Measurements from ENCODE around the gene COL23A1. TPM values are rescaled to one million over a fixed set of nuclear protein-coding genes. Genes with fewer than 3 reads are reported as not detected.
A peak's percentile ranks its signal among the peaks of the same experiment; 100 is the strongest.

Gene COL23A1
- total and polyA plus RNA-seq, 2 of the 8 experiments (the other 6 are each of a cell fraction or from before 2014, with no cell fraction given), result 3.1 to 4.7 TPM

DNA sequence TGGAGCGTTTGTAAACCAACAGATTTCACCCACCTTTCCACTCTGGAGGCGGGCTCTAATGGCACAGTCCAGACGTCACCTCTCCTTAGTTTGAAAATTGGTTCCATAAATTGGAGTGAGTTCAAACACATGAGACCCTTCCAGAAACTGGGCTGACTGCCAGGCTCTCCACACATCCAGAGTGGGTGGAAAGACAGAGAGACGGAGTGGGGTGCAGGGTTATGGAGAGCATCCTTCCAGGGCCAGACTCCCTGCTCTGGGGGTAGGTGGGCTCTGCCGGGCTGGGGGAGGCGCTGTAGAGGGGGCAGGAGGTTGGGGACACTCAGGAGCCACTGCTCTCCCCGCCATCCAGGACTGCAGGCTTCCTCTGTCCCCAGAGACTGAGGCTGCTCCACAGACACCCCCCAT is 252.9 kb downstream of the COL23A1 start:
- Histone ChIP-seq H2BK20ac (ENCODE audit: low read length) (no peak overlapping the region), H2AFZ (ENCODE audit: low read length) (no peak overlapping the region), H3K9me3 (ENCODE audit: insufficient read depth in 2 of 2, low read depth in 1 of 2, low read length in 1 of 2) (no peaks in the 10 kb centered on the region), H2BK15ac (ENCODE audit: low read length) (no peak overlapping the region), H3K4me2 (ENCODE audit: insufficient read depth in 1 of 2, low read depth in 2 of 2, low read length in 2 of 2) (no peak overlapping the region), H3K14ac (ENCODE audit: insufficient read length) (no peak overlapping the region), H3K4me1 (replicated peaks in 1 of 4; ENCODE audit: control insufficient read depth in 3 of 4, insufficient read depth in 4 of 4, low read length in 3 of 4) (peaks cover 0 to 5% (median 0%) of the 10 kb centered on the region in 4 experiments; a peak in 1 of 7 replicates), H3K56ac (replicated peaks; ENCODE audit: insufficient read length, low read depth, low read length) (no peak overlapping the region), H3K27me3 (replicated peaks in 1 of 4; ENCODE audit: control insufficient read depth in 3 of 4, extremely low read depth in 1 of 4, insufficient read depth in 3 of 4, low read length in 3 of 4) (no peaks in the 10 kb centered on the region), H3K36me3 (ENCODE audit: control insufficient read depth in 2 of 4, insufficient read depth in 4 of 4, low read length in 3 of 4) (no peaks in the 10 kb centered on the region), H3K23me2 (ENCODE audit: low read depth, low read length) (0 out of 2 replicates have a peak, but pooled peaks cover 1% of the 10 kb centered on the region), H3K79me1 (ENCODE audit: low read depth, low read length) (no peaks in the 10 kb centered on the region), H4K5ac (ENCODE audit: insufficient read length, low read depth, low read length) (no peak overlapping the region), H2BK12ac (ENCODE audit: low read depth, low read length) (0 out of 2 replicates have a peak overlapping the region, but pooled peaks have one; percentile 50), H2BK5ac (ENCODE audit: low read depth, low read length) (no peak overlapping the region), H4K91ac (replicated peaks; ENCODE audit: insufficient read length, low read length) (no peak overlapping the region), H3K4me3 (ENCODE audit: extremely low read depth in 1 of 4, insufficient read depth in 2 of 4, low read depth in 3 of 4, low read length in 4 of 4) (no peak overlapping the region), H4K20me1 (replicated peaks in 1 of 2; ENCODE audit: control insufficient read depth in 1 of 2, insufficient read depth in 2 of 2, low read length in 2 of 2) (peaks cover 0 to 2% of the 10 kb centered on the region in 2 experiments), H3K4ac (replicated peaks; ENCODE audit: insufficient read length, low read depth, low read length) (no peak overlapping the region), H3K9ac (replicated peaks in 1 of 4; ENCODE audit: extremely low read depth in 1 of 4, low read depth in 3 of 4, low read length in 3 of 4) (no peak overlapping the region), H2AK5ac (ENCODE audit: low read depth, low read length) (no peak overlapping the region), H3K18ac (ENCODE audit: extremely low read depth, low read length) (peak overlapping the region; percentile 19; the same call in 1 of the 2 replicates), H4K8ac (ENCODE audit: extremely low read depth, insufficient read depth, low read length) (peak overlapping the region; percentile 14; the same call in 1 of the 2 replicates), H3K27ac (ENCODE audit: low read depth, low read length) (no peak overlapping the region), H2BK120ac (replicated peaks; ENCODE audit: low read depth, low read length) (no peak overlapping the region), H3K79me2 (ENCODE audit: control insufficient read depth in 1 of 2, insufficient read depth in 2 of 2, low read length in 2 of 2) (no peaks in the 10 kb centered on the region), H3K23ac (ENCODE audit: insufficient read length) (no peak overlapping the region)
- ChIA-PET CTCF (ENCODE audit: partially characterized antibody) (interaction anchor here (0.9 kb wide), 1 partner anchor 268 kb away, joined by 3 read pairs; no protein-coding TSS in a partner anchor), POLR2A (ENCODE audit: partially characterized antibody) (no interaction called here)
- FAIRE-seq (no peak), DNase-seq (ENCODE audit: low read depth in 1 of 2, low spot score in 2 of 2) (no peak)
- 83% methylated on average over 7 of the region's 7 CpGs; no CpG with 5 or more reads in 1 of the 2 experiments for WGBS, 2 experiments (ENCODE audit: extremely low coverage in 1 of 2, insufficient coverage in 1 of 2, insufficient read length in 1 of 2, insufficient replicate concordance in 2 of 2, low coverage in 1 of 2, low lambda C conversion rate in 2 of 2, missing lambda C conversion rate in 1 of 2)
- no peak for TF ChIP-seq HDAC2 (IDR thresholded peaks at IDR 0.05; ENCODE audit: borderline replicate concordance in 1 of 2, low read depth in 2 of 2, low read length in 2 of 2)
- TF ChIP-seq SIN3A (conservative IDR thresholded peaks at IDR 0.05 in 1 of 2, IDR thresholded peaks at IDR 0.05 in 1 of 2; ENCODE audit: low read depth in 1 of 2, low read length in 2 of 2), result no peak
- TF ChIP-seq SAP30 (IDR thresholded peaks at IDR 0.05; ENCODE audit: insufficient read depth, insufficient replicate concordance, low read length), result no peak
- no peak for TF ChIP-seq RNF2 (IDR thresholded peaks at IDR 0.05; ENCODE audit: borderline replicate concordance, low read depth, low read length, missing control alignments, poor library complexity, severe bottlenecking)
- TF ChIP-seq POLR2AphosphoS5 (IDR thresholded peaks at IDR 0.05; ENCODE audit: low read depth, low read length), result no peak
- no peak for TF ChIP-seq POLR2A (IDR thresholded peaks at IDR 0.05; ENCODE audit: control extremely low read depth in 1 of 2, low read depth in 2 of 2, low read length in 2 of 2)
- no peak for TF ChIP-seq BACH1 (IDR thresholded peaks at IDR 0.05; ENCODE audit: low read length)
- no peak for TF ChIP-seq RAD21 (IDR thresholded peaks at IDR 0.05 in 1 of 2, conservative IDR thresholded peaks at IDR 0.05 in 1 of 2; ENCODE audit: low read depth in 2 of 2, low read length in 2 of 2)
- TF ChIP-seq KDM4A (IDR thresholded peaks at IDR 0.05; ENCODE audit: low read depth, low read length, severe bottlenecking), result no peak
- TF ChIP-seq PHF8 (conservative IDR thresholded peaks at IDR 0.05; ENCODE audit: low read depth, low read length), result no peak
- no peak for TF ChIP-seq TBP (IDR thresholded peaks at IDR 0.05; ENCODE audit: low read depth, low read length)
- no peak for TF ChIP-seq RFX5 (IDR thresholded peaks at IDR 0.05; ENCODE audit: borderline replicate concordance, low read depth, low read length)
- no peak for TF ChIP-seq SRF (IDR thresholded peaks at IDR 0.05; ENCODE audit: low read depth, low read length)

All from H1 (cell line).